Small intestine (tissue), 16 donors: Measurements from ENCODE around the gene MYO18A. TPM values are rescaled to one million over a fixed set of nuclear protein-coding genes. Genes with fewer than 3 reads are reported as not detected.
A peak's percentile ranks its signal among the peaks of the same experiment; 100 is the strongest.
"Not testable (repeated sequence)": the region's sequence is repeated elsewhere in the genome, so short reads cannot be mapped to it uniquely, and the experiment has no call there.

Source experiments
- DNase-seq, 2 donors: peaks; one replicate each; pipeline versions ENCODE4 v3.0.0 to v3.0.0-alpha.2; 2013
- FAIRE-seq: peaks from 2 replicates; lab custom pipeline; 2012; peaks lifted over from hg19 to GRCh38; lab: Jason Lieb, UNC
- H3K27ac ChIP-seq, 3 donors: one replicate each; pipeline ENCODE4 v1.5.1; 2013; ENCODE audit warnings: low read length in 2 of 3, mild to moderate bottlenecking in 2 of 3, control low read depth in 1 of 3, inconsistent platforms in 1 of 3, low read depth in 1 of 3, moderate library complexity in 1 of 3
- H3K27me3 ChIP-seq, 3 donors: one replicate each; pipeline ENCODE4 v1.6.1; 2013; ENCODE audit warnings: low read length in 3 of 3, inconsistent platforms in 1 of 3; ENCODE audit not compliant: control insufficient read depth in 3 of 3, insufficient read depth in 3 of 3
- H3K36me3 ChIP-seq, 3 donors: one replicate each; pipeline ENCODE4 v1.6.1; 2013; ENCODE audit warnings: low read length in 3 of 3, inconsistent platforms in 1 of 3, low read depth in 1 of 3, mild to moderate bottlenecking in 1 of 3, moderate library complexity in 1 of 3; ENCODE audit not compliant: control insufficient read depth in 3 of 3, insufficient read depth in 2 of 3
- H3K4me1 ChIP-seq, 3 donors: one replicate each; pipeline ENCODE4 v1.6.1; 2013; ENCODE audit warnings: low read length in 2 of 3, inconsistent platforms in 1 of 3, low read depth in 1 of 3, mild to moderate bottlenecking in 1 of 3, moderate library complexity in 1 of 3; ENCODE audit not compliant: control insufficient read depth in 3 of 3, insufficient read depth in 2 of 3
- H3K4me3 ChIP-seq, 3 donors: one replicate each; pipeline ENCODE4 v1.5.1; 2013; ENCODE audit warnings: low read length in 3 of 3, control low read depth in 1 of 3, inconsistent platforms in 1 of 3, low read depth in 1 of 3, mild to moderate bottlenecking in 1 of 3, moderate library complexity in 1 of 3
- H3K9me3 ChIP-seq, 2 donors: one replicate each; pipeline ENCODE4 v1.6.1; 2013; ENCODE audit warnings: low read depth in 1 of 2, low read length in 1 of 2; ENCODE audit not compliant: control insufficient read depth in 2 of 2, insufficient read depth in 1 of 2
- WGBS, 3 donors: extraction: QIAGEN DNeasy Blood & Tissue Kit; methylation state at CpG; one replicate each; pipeline ENCODE4 v1.1.7; 2013; 5-methylcytosine and 5-hydroxymethylcytosine counted together
- long read RNA-seq, 10 donors: transcript quantifications; one replicate each; lab custom pipeline, GENCODE V29; 2026
- polyA plus RNA-seq, 4 donors: library from polyadenylated mRNA; stranded (reverse) in 3 of 4; unstranded in 1 of 4; fragments of 200-250 nt in 3 of 4; fragments of 120-200 nt in 1 of 4; gene quantifications; one replicate each; pipeline versions ENCODE4 v1.2.1 to v1.2.3, GENCODE V29; 2013
- donor health status: healthy with polysubstance abuse.
- donor health status: control.
- donor health status: control.
- donor health status: Bipolar disorder and iron deficiency.
- donor health status: healthy.

MYO18A gene
- polyA plus RNA-seq: 10 to 100 TPM; 42.9 to 66.9 (median 55.4) TPM
- long read RNA-seq, donor 1: 0 reads
- long read RNA-seq, donor 2: 0 reads
- long read RNA-seq, donor 3, partial matches to known transcripts: 6 of 6 reads
- long read RNA-seq, donor 3, other reads (novel, unspliced or antisense): 0 of 6 reads
- long read RNA-seq, donor 4: 0 reads
- long read RNA-seq, donor 5: 0 reads
- long read RNA-seq, donor 6: 0 reads
- long read RNA-seq, donor 7, partial matches to known transcripts: 31 of 33 reads
- long read RNA-seq, donor 7, other reads (novel, unspliced or antisense): 0 of 33 reads
- long read RNA-seq, donor 8: 0 reads
- long read RNA-seq, donor 9: 0 reads
- long read RNA-seq, donor 10, partial matches to known transcripts: 0 of 1 reads
- long read RNA-seq, donor 10, other reads (novel, unspliced or antisense): 0 of 1 reads

- FAIRE-seq (no peak), DNase-seq (peak; percentile 75 to 93)
- Histone ChIP-seq H3K9me3 (no peaks in the 10 kb centered on the region), H3K36me3 (peaks cover 0 to 5% (median 0%) of the 10 kb centered on the region in 3 donors), H3K4me3 (peak within 1 kb of the TSS; percentile 50 to 73 (median 56)), H3K27ac (peak within 1 kb of the TSS; percentile 89 to 97 (median 94)), H3K27me3 (no peaks in the 10 kb centered on the region), H3K4me1 (peaks cover 0 to 39% (median 2%) of the 10 kb centered on the region in 3 donors)
- WGBS, 3 donors: 0 to 3% (median 1%) methylated on average over 31 to 76 of the region's 76 CpGs
Measured at GRCh38 chr17:29180034-29180787, at the start of gene MYO18A. TSS of gene MYO18A (minus strand) at chr17:29180398. CDS start at chr17:29166940, 13,458 bp downstream.

GRCh38 chr17:29225396-29225795, 45.2 kb upstream of the MYO18A start:
- no peaks in the 10 kb centered on the region for H3K36me3 ChIP-seq
- H3K4me1 ChIP-seq: no peaks in the 10 kb centered on the region
- DNase-seq (no peak), FAIRE-seq (no peak)
- H3K27ac ChIP-seq: no peak overlapping the region
- no peaks in the 10 kb centered on the region for H3K9me3 ChIP-seq
- no peak overlapping the region for H3K4me3 ChIP-seq
- no peaks in the 10 kb centered on the region for H3K27me3 ChIP-seq

DNA sequence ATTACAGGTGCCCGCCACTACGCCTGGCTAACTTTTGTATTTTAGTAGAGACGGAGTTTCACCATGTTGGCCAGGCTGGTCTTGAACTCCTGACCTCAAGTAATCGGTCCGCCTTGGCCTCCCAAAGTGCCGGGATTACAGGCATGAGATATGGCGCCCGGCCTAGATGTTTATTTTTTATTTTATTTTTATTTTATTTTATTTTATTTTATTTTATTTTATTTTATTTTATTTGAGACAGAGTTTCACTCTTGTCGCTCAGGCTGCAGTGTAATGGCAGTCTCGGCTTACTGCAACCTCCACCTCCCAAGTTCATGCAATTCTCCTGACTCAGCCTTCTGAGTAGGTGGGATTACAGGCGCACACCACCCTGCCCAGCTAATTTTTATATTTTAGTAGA, 41.1 kb upstream of the MYO18A start:
- not testable (repeated sequence) for FAIRE-seq, H3K27me3 ChIP-seq, DNase-seq, H3K4me3 ChIP-seq, H3K36me3 ChIP-seq, H3K9me3 ChIP-seq, H3K27ac ChIP-seq, H3K4me1 ChIP-seq
- WGBS, 3 donors: 92 to 95% (median 94%) methylated on average over 11 of the region's 11 CpGs

- Histone ChIP-seq H3K27me3 (no peaks in the 10 kb centered on the region), H3K4me1 (no peaks in the 10 kb centered on the region), H3K9me3 (no peaks in the 10 kb centered on the region), H3K4me3 (no peak overlapping the region), H3K36me3 (no peaks in the 10 kb centered on the region), H3K27ac (no peak overlapping the region)
- WGBS, 3 donors: 12 to 17% (median 14%) methylated on average over 14 of the region's 14 CpGs
- DNase-seq: peak; percentile 61 to 85
- no peak for FAIRE-seq
Measured at GRCh38 chr17:29219378-29220047, 39.3 kb upstream of the MYO18A start.

DNA sequence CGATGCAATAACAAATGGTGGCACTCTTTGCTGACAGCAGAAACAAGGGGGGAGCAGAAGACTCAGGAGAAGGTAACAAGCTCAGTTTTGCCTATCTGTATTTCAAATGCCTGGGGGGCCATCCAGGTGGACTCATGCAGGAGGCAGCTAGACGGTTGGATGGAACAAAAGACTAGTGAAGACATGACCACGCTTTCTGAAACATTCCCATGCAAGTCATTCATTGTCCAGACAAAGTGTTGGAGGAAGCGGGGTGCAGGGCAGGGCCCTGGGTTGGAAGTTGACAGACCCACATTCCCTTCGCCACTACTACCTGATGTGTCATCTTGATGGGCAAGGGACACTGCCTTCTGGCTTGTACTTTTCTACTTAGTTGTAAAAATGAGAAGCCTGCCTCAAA, 36.7 kb upstream of the MYO18A start:
- H3K36me3 ChIP-seq: no peaks in the 10 kb centered on the region
- FAIRE-seq (no peak), DNase-seq (no peak)
- no peaks in the 10 kb centered on the region for H3K27me3 ChIP-seq
- no peaks in the 10 kb centered on the region for H3K4me1 ChIP-seq
- WGBS, 3 donors: 88 to 93% (median 91%) methylated on average over 5 of the region's 5 CpGs
- no peak overlapping the region for H3K4me3 ChIP-seq
- H3K9me3 ChIP-seq: no peaks in the 10 kb centered on the region
- H3K27ac ChIP-seq: no peak overlapping the region

GRCh38 chr17:29216181-29216580, 36.0 kb upstream of the MYO18A start:
- no peaks in the 10 kb centered on the region for H3K27me3 ChIP-seq
- H3K27ac ChIP-seq: no peak overlapping the region
- no peaks in the 10 kb centered on the region for H3K9me3 ChIP-seq
- no peaks in the 10 kb centered on the region for H3K36me3 ChIP-seq
- H3K4me3 ChIP-seq: no peak overlapping the region
- no peak for DNase-seq
- FAIRE-seq: no peak
- 82 to 86% (median 83%) methylated on average over 6 of the region's 6 CpGs for WGBS, 3 donors
- no peaks in the 10 kb centered on the region for H3K4me1 ChIP-seq

DNA sequence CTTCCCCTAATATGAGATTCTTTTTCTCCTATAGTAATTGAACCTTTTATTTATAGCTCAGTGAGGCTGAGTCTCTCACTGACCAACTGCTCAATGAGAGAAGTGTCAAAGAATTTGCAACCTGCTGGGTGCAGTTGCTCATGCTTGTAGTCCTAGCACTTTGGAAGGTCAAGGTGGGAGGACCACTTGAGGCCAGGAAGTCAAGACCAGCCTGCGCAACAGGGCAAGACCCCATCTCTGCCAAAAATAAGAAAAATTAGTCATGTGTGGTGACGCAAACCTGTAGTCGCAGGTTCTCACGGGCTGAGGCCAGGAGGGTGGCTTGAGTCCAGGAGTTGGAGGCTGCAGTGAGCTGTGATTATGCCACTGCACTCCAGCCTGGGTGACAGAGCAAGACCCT, 35.5 kb upstream of the MYO18A start:
- FAIRE-seq (no peak), DNase-seq (no peak)
- no peaks in the 10 kb centered on the region for H3K36me3 ChIP-seq
- no peak overlapping the region for H3K4me3 ChIP-seq
- 73 to 87% (median 75%) methylated on average over 4 of the region's 4 CpGs for WGBS, 3 donors
- no peaks in the 10 kb centered on the region for H3K9me3 ChIP-seq
- no peaks in the 10 kb centered on the region for H3K27me3 ChIP-seq
- no peaks in the 10 kb centered on the region for H3K4me1 ChIP-seq
- H3K27ac ChIP-seq: no peak overlapping the region

- FAIRE-seq (no peak), DNase-seq (no peak)
- 88 to 93% (median 89%) methylated on average over 10 of the region's 10 CpGs for WGBS, 3 donors
- no peaks in the 10 kb centered on the region for H3K4me1 ChIP-seq
- H3K27ac ChIP-seq: no peak overlapping the region
- no peaks in the 10 kb centered on the region for H3K27me3 ChIP-seq
- no peaks in the 10 kb centered on the region for H3K36me3 ChIP-seq
- H3K9me3 ChIP-seq: no peaks in the 10 kb centered on the region
- no peak overlapping the region for H3K4me3 ChIP-seq
Measured at GRCh38 chr17:29215174-29215573, 35.0 kb upstream of the MYO18A start.
